BJ (cell line): ENCODE measurements around the gene ARHGEF28. TPM values are rescaled to one million over a fixed set of nuclear protein-coding genes. Genes with fewer than 3 reads are reported as not detected.

ENCODE experiments used
- CTCF ChIA-PET: fragments of 350-600 bp; formaldehyde crosslinking; extraction: SDS; loops from one replicate; lab custom pipeline; 2021; ENCODE audit warnings: antibody characterized with exemption, inconsistent platforms; lab: Yijun Ruan, JAX
- POLR2A ChIA-PET: fragments of 300-600 bp; sonication (Branson Sonifier 250); formaldehyde crosslinking; extraction: SDS; loops from one replicate; lab custom pipeline; 2021; ENCODE audit warnings: antibody characterized with exemption; lab: Charles Lee
- DNase-seq: peaks from one replicate; pipeline ENCODE4 v3.0.0-alpha.2; 2011; ENCODE audit warnings: low read depth
- H3K27me3 ChIP-seq: 2 replicates; pipeline ENCODE4 v1.6.0; 2011; ENCODE audit warnings: low read length; ENCODE audit not compliant: control insufficient read depth, insufficient read depth
- H3K36me3 ChIP-seq: 2 replicates; pipeline ENCODE4 v1.5.1; 2011; ENCODE audit warnings: low read length; ENCODE audit not compliant: control insufficient read depth, insufficient read depth
- H3K4me3 ChIP-seq: 2 replicates; pipeline ENCODE4 v1.5.1; 2011; ENCODE audit warnings: low read depth, mild to moderate bottlenecking, control low read depth, low read length
- CTCF ChIP-seq: IDR thresholded peaks from 2 replicates; pipeline ENCODE4 v1.5.1; 2011; ENCODE audit warnings: low read depth, mild to moderate bottlenecking, control low read depth, inconsistent platforms, low read length, moderate library complexity; ENCODE audit not compliant: insufficient read depth
- polyA plus RNA-seq: library from polyadenylated mRNA; depleted of rRNA; stranded (reverse); fragments of >200 nt; gene quantifications from 2 replicates; pipeline ENCODE4 v1.2.3, GENCODE V29; 2011

The ARHGEF28 gene
- polyA plus RNA-seq, 1 experiment = 2.8 TPM

GRCh38 chr5:73968729-73969128, 342.7 kb downstream of the ARHGEF28 start:
- no peak for TF ChIP-seq CTCF
- peaks cover 2% of the 10 kb centered on the region for H3K27me3 ChIP-seq
- ChIA-PET CTCF (no interaction called here), POLR2A (no interaction called here)
- H3K4me3 ChIP-seq = no peak overlapping the region
- H3K36me3 ChIP-seq = no peaks in the 10 kb centered on the region
- no peak for DNase-seq

GRCh38 chr5:73969195-73970036, 343.4 kb downstream of the ARHGEF28 start:
- peaks cover 2% of the 10 kb centered on the region for H3K27me3 ChIP-seq
- TF ChIP-seq CTCF = no peak
- ChIA-PET CTCF (no interaction called here), POLR2A (no interaction called here)
- H3K36me3 ChIP-seq = no peaks in the 10 kb centered on the region
- no peak overlapping the region for H3K4me3 ChIP-seq
- no peak for DNase-seq

- no peak for TF ChIP-seq CTCF
- no peak for DNase-seq
- H3K36me3 ChIP-seq = no peaks in the 10 kb centered on the region
- ChIA-PET POLR2A (no interaction called here), CTCF (no interaction called here)
- no peak overlapping the region for H3K4me3 ChIP-seq
- H3K27me3 ChIP-seq = peaks cover 2% of the 10 kb centered on the region
Observed at GRCh38 chr5:73971326-73971725, 345.3 kb downstream of the ARHGEF28 start.

GRCh38 chr5:73973135-73973534, 347.1 kb downstream of the ARHGEF28 start:
- CTCF ChIA-PET = interaction anchor here (1.1 kb wide), 1 partner anchor 8 kb away, joined by 3 read pairs; no protein-coding TSS in a partner anchor
- Histone ChIP-seq H3K36me3 (no peaks in the 10 kb centered on the region), H3K4me3 (no peak overlapping the region), H3K27me3 (peaks cover 2% of the 10 kb centered on the region)
- no peak for DNase-seq
- POLR2A ChIA-PET = no interaction called here
- TF ChIP-seq CTCF = no peak

- ChIA-PET POLR2A (no interaction called here), CTCF (interaction anchor here (0.6 to 1.6 kb wide), 4 partner anchors 9 to 20 kb away, joined by 3 to 5 read pairs (median 4); no protein-coding TSS in a partner anchor)
- no peak for TF ChIP-seq CTCF
- Histone ChIP-seq H3K36me3 (no peaks in the 10 kb centered on the region), H3K27me3 (peaks cover 2% of the 10 kb centered on the region; the same call in 1 of the 2 replicates), H3K4me3 (no peak overlapping the region)
- DNase-seq = no peak
Observed at GRCh38 chr5:73974871-73975360, 348.9 kb downstream of the ARHGEF28 start.
